ENCODE measurements around the gene PHLDB3. TPM values are rescaled to one million over a fixed set of nuclear protein-coding genes. Genes with fewer than 3 reads are reported as not detected.
"Not testable (repeated sequence)": the region's sequence is repeated elsewhere in the genome, so short reads cannot be mapped to it uniquely, and the experiment has no call there.

Gene PHLDB3
- total RNA-seq, 1 donor from 2014 or later, result 14.3 TPM

- no peak for TF ChIP-seq CTCF (conservative IDR thresholded peaks at IDR 0.05)
- Mint-ChIP-seq H3K27me3 (ENCODE audit: low read depth) (peaks cover 57% of the 10 kb centered on the region), H3K9me3 (no peaks in the 10 kb centered on the region), H3K4me3 (no peak overlapping the region), H3K27ac (ENCODE audit: unreplicated experiment) (no peak overlapping the region), H3K4me1 (no peaks in the 10 kb centered on the region), H3K36me3 (ENCODE audit: low read depth) (no peaks in the 10 kb centered on the region)
- no peak for DNase-seq (ENCODE audit: low read depth, low spot score)
Measured at GRCh38 chr19:43439709-43440063, 64.9 kb downstream of the PHLDB3 start.

DNA sequence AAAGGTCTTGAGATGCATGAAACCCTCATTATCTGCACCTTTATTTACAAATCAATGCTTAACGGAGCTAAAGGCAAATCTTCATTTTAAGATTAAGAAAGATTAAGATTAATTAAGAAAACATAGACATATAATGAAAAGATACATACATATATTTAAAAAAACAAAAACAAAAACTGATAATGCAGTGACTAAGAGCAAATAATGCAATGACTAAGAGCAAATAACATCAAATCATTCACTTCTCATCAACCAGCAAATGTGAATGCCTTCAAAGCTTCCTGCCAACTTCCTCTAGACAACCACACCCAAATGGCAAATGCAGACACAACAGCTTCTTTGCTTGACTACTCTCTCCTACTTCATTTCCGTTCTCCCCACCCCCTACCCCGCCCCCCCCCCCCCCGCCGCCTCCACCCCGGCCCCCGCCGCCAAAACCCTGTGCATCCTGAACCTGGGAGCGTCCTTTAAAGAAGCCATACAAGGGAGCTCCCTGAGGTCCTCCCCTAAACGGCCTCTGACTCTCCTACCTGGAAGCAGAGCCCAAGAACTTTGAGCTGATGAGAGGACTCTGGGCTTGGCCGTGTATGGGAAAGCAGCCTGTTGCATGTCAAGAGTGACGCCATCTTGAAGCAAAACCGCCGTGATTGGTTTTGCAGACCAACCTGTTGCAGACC is 65.4 kb downstream of the PHLDB3 start:
- Mint-ChIP-seq H3K36me3 (ENCODE audit: low read depth) (no peaks in the 10 kb centered on the region), H3K27ac (ENCODE audit: unreplicated experiment) (no peak overlapping the region), H3K4me3 (no peak overlapping the region), H3K27me3 (ENCODE audit: low read depth) (peaks cover 54% of the 10 kb centered on the region), H3K9me3 (no peaks in the 10 kb centered on the region), H3K4me1 (no peaks in the 10 kb centered on the region)
- DNase-seq (ENCODE audit: low read depth, low spot score), result no peak
- no peak for TF ChIP-seq CTCF (conservative IDR thresholded peaks at IDR 0.05)

GRCh38 chr19:43438291-43439031 is 66.1 kb downstream of the PHLDB3 start:
- DNase-seq (ENCODE audit: low read depth, low spot score), result no peak
- Mint-ChIP-seq H3K4me1 (no peaks in the 10 kb centered on the region), H3K4me3 (no peak overlapping the region), H3K27me3 (ENCODE audit: low read depth) (peaks cover 50% of the 10 kb centered on the region), H3K36me3 (ENCODE audit: low read depth) (no peaks in the 10 kb centered on the region), H3K27ac (ENCODE audit: unreplicated experiment) (no peak overlapping the region), H3K9me3 (no peaks in the 10 kb centered on the region)
- TF ChIP-seq CTCF (conservative IDR thresholded peaks at IDR 0.05), result no peak

GRCh38 chr19:43437712-43438111 is 66.8 kb downstream of the PHLDB3 start:
- TF ChIP-seq CTCF (conservative IDR thresholded peaks at IDR 0.05), result no peak
- H3K36me3 Mint-ChIP-seq (ENCODE audit: low read depth), result no peaks in the 10 kb centered on the region

GRCh38 chr19:43437284-43437683 is 67.3 kb downstream of the PHLDB3 start:
- not testable (repeated sequence) for H3K9me3 Mint-ChIP-seq; H3K27ac Mint-ChIP-seq (ENCODE audit: unreplicated experiment); H3K4me3 Mint-ChIP-seq; DNase-seq (ENCODE audit: low read depth, low spot score); H3K36me3 Mint-ChIP-seq (ENCODE audit: low read depth); H3K4me1 Mint-ChIP-seq
- peaks cover 44% of the 10 kb centered on the region for H3K27me3 Mint-ChIP-seq (ENCODE audit: low read depth)

More at GRCh38 chr19:43437712-43438111, 66.8 kb downstream of the PHLDB3 start:
- no peak for DNase-seq (ENCODE audit: low read depth, low spot score)
- Mint-ChIP-seq H3K9me3 (no peaks in the 10 kb centered on the region), H3K4me1 (no peaks in the 10 kb centered on the region), H3K4me3 (no peak overlapping the region), H3K27ac (ENCODE audit: unreplicated experiment) (no peak overlapping the region), H3K27me3 (ENCODE audit: low read depth) (peaks cover 44% of the 10 kb centered on the region)

DNA sequence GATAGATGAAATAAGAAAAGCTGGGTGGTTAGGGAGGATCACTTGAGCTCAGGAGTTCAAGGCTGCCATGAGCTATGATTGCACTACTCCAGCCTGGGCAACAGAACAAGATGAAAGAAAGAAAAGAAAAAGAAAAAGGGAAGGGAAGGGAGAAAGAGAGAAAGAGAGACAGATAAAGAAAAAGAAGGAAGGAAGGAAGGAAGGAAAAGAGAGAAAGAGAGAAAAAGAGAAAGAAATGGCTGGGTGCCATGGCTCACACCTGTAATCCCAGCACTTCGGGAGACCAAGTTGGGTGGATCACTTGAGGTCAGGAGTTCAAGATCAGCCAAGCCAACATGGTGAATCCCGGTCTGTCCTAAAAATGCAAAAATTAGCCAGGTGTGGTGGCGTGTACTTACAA is 68.8 kb downstream of the PHLDB3 start:
- Mint-ChIP-seq H3K36me3 (ENCODE audit: low read depth) (no peaks in the 10 kb centered on the region), H3K27ac (ENCODE audit: unreplicated experiment) (no peak overlapping the region), H3K9me3 (no peaks in the 10 kb centered on the region), H3K27me3 (ENCODE audit: low read depth) (peaks cover 32% of the 10 kb centered on the region), H3K4me1 (no peaks in the 10 kb centered on the region), H3K4me3 (no peak overlapping the region)
- DNase-seq (ENCODE audit: low read depth, low spot score), result no peak
- TF ChIP-seq CTCF (conservative IDR thresholded peaks at IDR 0.05), result no peak

Measured in neural crest cell (in vitro differentiated cells).